Common myeloid progenitor, CD34-positive (primary cell): ENCODE measurements around the gene MMP12.
"Not testable (repeated sequence)": the region's sequence is repeated elsewhere in the genome, so short reads cannot be mapped to it uniquely, and the experiment has no call there.

Experiments
- CTCF ChIA-PET: fragments of 350-600 bp; sonication (Branson Sonifier 250); formaldehyde crosslinking; loops from one replicate; lab custom pipeline; 2021; ENCODE audit warnings: antibody characterized with exemption; lab: Charles Lee
- POLR2A ChIA-PET: fragments of 350-600 bp; sonication (Branson Sonifier 250); formaldehyde crosslinking; loops from one replicate; lab custom pipeline; 2021; ENCODE audit warnings: antibody characterized with exemption; lab: Charles Lee
- DNase-seq, 3 donors: peaks; one replicate each; pipeline versions ENCODE4 v3.0.0 to v3.0.0-alpha.2; 2013
- H3K27ac ChIP-seq, 2 experiments: 1 replicate in 1 of 2; 2 replicates in 1 of 2; pipeline ENCODE4 v1.7.0; 2013; ENCODE audit warnings: inconsistent platforms in 2 of 2, low read length in 2 of 2, mild to moderate bottlenecking in 2 of 2, low read depth in 1 of 2, moderate library complexity in 1 of 2; ENCODE audit not compliant: severe bottlenecking in 2 of 2, insufficient read depth in 1 of 2, poor library complexity in 1 of 2
- H3K27me3 ChIP-seq, 5 experiments: replicated peaks in 2 of 5; 1 replicate in 3 of 5; 2 replicates in 2 of 5; pipeline versions ENCODE4 v1.6.1 to v1.7.0; 2013; ENCODE audit warnings: low read length in 4 of 5, mild to moderate bottlenecking in 2 of 5, moderate library complexity in 2 of 5, inconsistent platforms in 1 of 5; ENCODE audit not compliant: insufficient read depth in 5 of 5, control insufficient read depth in 4 of 5
- H3K36me3 ChIP-seq, 4 experiments: 1 replicate in 2 of 4; 2 replicates in 2 of 4; pipeline versions ENCODE4 v1.6.1 to v1.7.0; 2013; ENCODE audit warnings: low read length in 3 of 4, control low read depth in 1 of 4, mild to moderate bottlenecking in 1 of 4; ENCODE audit not compliant: control insufficient read depth in 4 of 4, insufficient read depth in 4 of 4
- H3K4me1 ChIP-seq, 4 experiments: 1 replicate in 3 of 4; 2 replicates in 1 of 4; pipeline versions ENCODE4 v1.6.1 to v1.7.1; 2013; ENCODE audit warnings: low read length in 3 of 4, mild to moderate bottlenecking in 3 of 4, control low read depth in 1 of 4, inconsistent platforms in 1 of 4, moderate library complexity in 1 of 4; ENCODE audit not compliant: control insufficient read depth in 4 of 4, insufficient read depth in 4 of 4; ENCODE audit errors: control extremely low read depth in 1 of 4
- H3K4me3 ChIP-seq, 7 experiments: 1 replicate in 4 of 7; 2 replicates in 3 of 7; pipeline versions ENCODE4 v1.5.1 to v1.7.0; 2013; ENCODE audit warnings: mild to moderate bottlenecking in 7 of 7, low read length in 6 of 7, moderate library complexity in 6 of 7, inconsistent platforms in 2 of 7, low read depth in 2 of 7, control low read depth in 1 of 7; ENCODE audit not compliant: insufficient read depth in 4 of 7, control insufficient read depth in 1 of 7; ENCODE audit errors: extremely low read depth in 1 of 7
- H3K9me3 ChIP-seq, 5 experiments: 1 replicate in 4 of 5; 2 replicates in 1 of 5; pipeline versions ENCODE4 v1.6.1 to v1.7.1; 2013; ENCODE audit warnings: low read length in 4 of 5, mild to moderate bottlenecking in 2 of 5, inconsistent platforms in 1 of 5, low read depth in 1 of 5, moderate library complexity in 1 of 5; ENCODE audit not compliant: control insufficient read depth in 4 of 5, insufficient read depth in 2 of 5; ENCODE audit errors: control extremely low read depth in 1 of 5
- WGBS: methylation state at CpG from one replicate; pipeline ENCODE4 v1.1.5; 2013; ENCODE audit not compliant: insufficient coverage; 5-methylcytosine and 5-hydroxymethylcytosine counted together

MMP12 gene

DNA sequence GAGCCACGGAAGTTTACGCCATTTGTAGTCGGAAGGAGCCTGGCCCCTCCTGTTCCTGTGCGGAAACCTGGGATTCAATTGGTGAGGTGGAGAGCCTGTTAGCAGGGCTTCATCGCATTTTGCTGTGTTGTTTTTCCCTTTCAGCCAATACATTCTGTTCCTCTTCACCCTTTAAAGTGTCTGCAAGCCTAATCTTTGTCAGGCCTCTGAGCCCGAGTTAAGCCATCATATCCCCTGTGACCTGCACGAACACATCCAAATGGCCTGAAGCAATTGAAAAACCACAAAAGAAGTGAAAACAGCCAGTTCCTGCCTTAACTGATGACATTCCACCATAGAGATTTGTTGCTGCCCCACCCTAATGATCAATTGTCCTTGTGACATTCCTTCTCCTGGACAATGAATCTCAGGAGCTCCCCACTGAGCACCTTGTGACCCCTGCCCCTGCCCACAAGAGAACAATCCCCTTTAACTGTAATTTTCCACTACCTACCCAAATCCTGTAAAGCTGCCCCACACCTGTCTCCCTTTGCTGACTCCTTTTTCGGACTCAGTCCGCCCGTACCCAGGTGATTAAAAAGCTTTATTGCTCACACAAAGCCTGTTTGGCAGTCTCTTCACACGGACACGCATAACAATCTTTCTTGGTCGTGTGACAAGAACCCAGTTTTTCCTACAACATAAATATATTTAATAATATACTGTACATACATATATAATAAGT lies 37.1 kb upstream of the MMP12 start:
- Histone ChIP-seq H3K36me3 (no peaks in the 10 kb centered on the region), H3K4me3 (no peak overlapping the region), H3K9me3 (no peaks in the 10 kb centered on the region), H3K4me1 (no peaks in the 10 kb centered on the region), H3K27ac (no peak overlapping the region), H3K27me3 (peaks cover 0 to 7% (median 3%) of the 10 kb centered on the region in 5 experiments)
- 100% methylated on average over 7 of the region's 13 CpGs for WGBS
- POLR2A ChIA-PET: no interaction called here
- DNase-seq: no peak
- CTCF ChIA-PET: interaction anchor here (1.0 to 5.7 kb wide), 6 partner anchors 11 to 145 kb away, joined by 3 to 80 read pairs (median 4); no protein-coding TSS in a partner anchor

GRCh38 chr11:102905848-102906247 lies 31.1 kb upstream of the MMP12 start:
- POLR2A ChIA-PET, H3K9me3 ChIP-seq, H3K27ac ChIP-seq, H3K4me3 ChIP-seq, DNase-seq, CTCF ChIA-PET, H3K27me3 ChIP-seq, H3K36me3 ChIP-seq, H3K4me1 ChIP-seq: not testable (repeated sequence)
- 96% methylated on average over 3 of the region's 5 CpGs for WGBS

DNA sequence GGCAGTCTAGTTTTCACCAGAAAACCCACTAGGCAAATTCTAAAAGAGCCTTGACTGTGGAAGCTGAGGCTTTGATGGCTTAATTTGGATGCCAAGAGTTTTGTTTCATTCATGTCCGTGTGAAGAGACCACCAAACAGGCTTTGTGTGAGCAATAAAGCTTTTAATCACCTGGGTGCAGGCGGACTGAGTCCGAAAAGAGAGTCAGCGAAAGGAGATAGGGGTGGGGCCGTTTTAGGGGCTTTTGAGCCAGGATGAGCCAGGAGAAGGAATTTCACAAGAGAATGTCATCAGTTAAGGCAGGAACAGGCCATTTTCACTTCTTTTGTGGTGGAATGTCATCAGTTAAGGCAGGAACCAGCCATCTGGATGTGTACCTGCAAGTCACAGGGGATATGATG lies 29.1 kb upstream of the MMP12 start:
- CTCF ChIA-PET, H3K4me1 ChIP-seq, H3K27me3 ChIP-seq, H3K4me3 ChIP-seq, H3K27ac ChIP-seq, H3K36me3 ChIP-seq, POLR2A ChIA-PET, DNase-seq, H3K9me3 ChIP-seq: not testable (repeated sequence)
- 94% methylated on average over 4 of the region's 5 CpGs for WGBS

DNA sequence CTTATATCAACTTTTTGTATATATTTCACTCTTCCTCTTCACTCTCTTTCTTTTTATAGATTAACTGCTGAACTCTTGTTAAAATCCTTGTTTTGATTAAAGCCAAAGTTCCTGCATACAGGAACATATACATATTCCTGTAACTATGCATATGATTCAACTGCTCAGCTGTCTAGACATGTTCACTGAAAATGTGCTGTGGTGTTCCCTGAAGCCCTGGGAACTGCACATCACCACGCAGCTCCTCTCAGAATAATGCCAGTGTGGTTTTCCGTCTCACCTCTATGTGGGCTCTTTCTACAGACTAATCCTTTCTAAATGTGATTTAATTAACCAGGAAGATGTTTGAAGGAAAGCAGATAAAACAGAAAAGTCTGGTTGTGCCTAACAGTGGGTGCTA lies 25.6 kb upstream of the MMP12 start:
- no peaks in the 10 kb centered on the region for H3K9me3 ChIP-seq
- DNase-seq: no peak
- CTCF ChIA-PET: no interaction called here
- peaks cover 0 to 2% (median 0%) of the 10 kb centered on the region in 5 experiments for H3K27me3 ChIP-seq
- no peaks in the 10 kb centered on the region for H3K36me3 ChIP-seq
- no peak overlapping the region for H3K27ac ChIP-seq
- POLR2A ChIA-PET: no interaction called here
- 100% methylated on average over 1 of the region's 2 CpGs for WGBS
- H3K4me3 ChIP-seq: no peak overlapping the region
- no peaks in the 10 kb centered on the region for H3K4me1 ChIP-seq

DNA sequence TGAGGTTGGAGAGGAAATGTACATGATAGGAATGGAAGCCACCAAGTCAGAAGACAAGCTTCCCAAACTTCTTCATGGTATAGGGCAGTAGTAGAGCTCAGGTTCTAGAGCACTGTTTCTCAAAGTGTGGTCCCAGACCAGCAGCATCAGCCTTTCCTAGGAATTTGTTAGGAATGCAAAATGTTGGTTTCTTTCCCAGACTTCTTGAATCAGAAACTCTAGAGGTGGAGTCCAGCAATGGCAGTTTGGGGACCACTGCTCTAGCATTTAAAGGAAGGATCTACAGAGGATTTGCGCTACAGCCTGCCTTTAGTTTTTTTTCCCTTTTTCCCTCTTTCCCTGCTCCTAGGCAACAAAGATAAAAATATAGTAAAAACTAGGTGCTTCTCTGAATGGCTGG lies 17.0 kb upstream of the MMP12 start:
- ChIA-PET POLR2A (no interaction called here), CTCF (interaction anchor here (0.7 to 1.4 kb wide), 2 partner anchors 13 to 157 kb away, joined by 3 read pairs; no protein-coding TSS in a partner anchor)
- no peak for DNase-seq
- Histone ChIP-seq H3K4me3 (no peak overlapping the region), H3K27me3 (peaks cover 0 to 7% (median 2%) of the 10 kb centered on the region in 5 experiments), H3K36me3 (no peaks in the 10 kb centered on the region), H3K27ac (no peak overlapping the region), H3K9me3 (no peaks in the 10 kb centered on the region), H3K4me1 (no peaks in the 10 kb centered on the region)
- WGBS: no CpG with 5 or more reads among the region's 1 CpG

GRCh38 chr11:102886999-102887398 lies 12.2 kb upstream of the MMP12 start:
- Histone ChIP-seq H3K9me3 (no peaks in the 10 kb centered on the region), H3K36me3 (no peaks in the 10 kb centered on the region), H3K4me3 (no peak overlapping the region), H3K27ac (no peak overlapping the region), H3K27me3 (peaks cover 0 to 7% (median 2%) of the 10 kb centered on the region in 5 experiments), H3K4me1 (no peaks in the 10 kb centered on the region)
- POLR2A ChIA-PET: no interaction called here
- WGBS: 98% methylated on average over 6 of the region's 6 CpGs
- CTCF ChIA-PET: no interaction called here
- no peak for DNase-seq

GRCh38 chr11:102883141-102883540 lies 8.4 kb upstream of the MMP12 start:
- H3K4me1 ChIP-seq: no peaks in the 10 kb centered on the region
- DNase-seq: no peak
- 100% methylated on average over 1 of the region's 3 CpGs for WGBS
- no peaks in the 10 kb centered on the region for H3K9me3 ChIP-seq
- H3K4me3 ChIP-seq: no peak overlapping the region
- no peaks in the 10 kb centered on the region for H3K36me3 ChIP-seq
- ChIA-PET POLR2A (no interaction called here), CTCF (no interaction called here)
- H3K27me3 ChIP-seq: peaks cover 0 to 4% (median 0%) of the 10 kb centered on the region in 5 experiments
- no peak overlapping the region for H3K27ac ChIP-seq
